ENCODE measurements around the gene TMEM260. TPM values are rescaled to one million over a fixed set of nuclear protein-coding genes. Genes with fewer than 3 reads are reported as not detected.

The TMEM260 gene
- 5.5 and 8.4 TPM in 2 replicates for total RNA-seq

DNA sequence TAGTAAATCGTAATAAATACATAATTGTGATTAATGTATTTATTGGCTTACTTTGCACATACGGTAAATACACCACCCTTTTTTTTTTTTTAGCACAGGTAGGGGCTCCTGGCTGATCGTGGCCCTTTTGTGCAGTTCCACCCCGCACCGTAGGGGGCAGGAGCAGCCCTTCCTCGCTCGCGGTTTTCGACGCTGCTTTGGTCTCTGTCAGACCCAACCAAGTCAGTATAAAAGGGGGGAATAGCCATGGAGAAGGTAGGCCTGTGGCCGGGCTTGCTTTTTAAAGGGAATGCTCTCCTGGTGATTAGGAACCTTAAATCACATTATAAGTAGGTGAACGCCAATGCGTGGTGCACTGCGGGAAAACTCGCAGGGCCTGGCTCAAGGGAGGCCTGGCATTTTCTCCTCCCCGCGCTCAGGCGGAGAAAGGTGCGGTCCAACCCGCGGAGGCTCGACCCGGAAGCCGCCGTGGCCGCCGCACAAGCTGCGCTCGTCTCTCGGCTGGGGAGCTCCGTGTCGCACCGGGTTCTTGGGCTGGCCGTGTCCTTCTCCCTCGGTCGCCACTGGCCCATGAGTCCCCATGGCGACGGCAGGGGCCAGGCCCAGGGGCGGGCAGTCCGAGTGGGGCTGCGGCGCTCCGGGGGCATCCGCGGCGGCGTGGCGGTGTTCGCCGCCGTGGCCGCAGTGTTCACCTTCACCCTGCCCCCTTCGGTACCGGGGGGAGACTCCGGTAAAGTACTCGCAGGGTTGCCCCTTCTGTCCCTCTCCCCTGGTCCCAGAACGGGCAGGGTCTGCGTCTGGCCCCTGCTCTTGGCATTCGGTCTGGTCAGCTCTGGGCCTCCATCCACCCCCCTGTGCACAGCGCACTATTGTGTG, at the start of gene TMEM260:
TMEM260 (plus strand) TSS at position 454 of the 876 bp plus-strand sequence; CDS start at position 571, 117 bp downstream.

Other genes with a start within 250 kb of the TMEM260 start
- not detected in 2 replicates for gene OTX2, start 230.7 kb downstream of the TMEM260 start, total RNA-seq

Data from bronchus fibroblast of lung (primary cell).